ENCODE data around the gene CEP135.

CEP135 gene, protein sequence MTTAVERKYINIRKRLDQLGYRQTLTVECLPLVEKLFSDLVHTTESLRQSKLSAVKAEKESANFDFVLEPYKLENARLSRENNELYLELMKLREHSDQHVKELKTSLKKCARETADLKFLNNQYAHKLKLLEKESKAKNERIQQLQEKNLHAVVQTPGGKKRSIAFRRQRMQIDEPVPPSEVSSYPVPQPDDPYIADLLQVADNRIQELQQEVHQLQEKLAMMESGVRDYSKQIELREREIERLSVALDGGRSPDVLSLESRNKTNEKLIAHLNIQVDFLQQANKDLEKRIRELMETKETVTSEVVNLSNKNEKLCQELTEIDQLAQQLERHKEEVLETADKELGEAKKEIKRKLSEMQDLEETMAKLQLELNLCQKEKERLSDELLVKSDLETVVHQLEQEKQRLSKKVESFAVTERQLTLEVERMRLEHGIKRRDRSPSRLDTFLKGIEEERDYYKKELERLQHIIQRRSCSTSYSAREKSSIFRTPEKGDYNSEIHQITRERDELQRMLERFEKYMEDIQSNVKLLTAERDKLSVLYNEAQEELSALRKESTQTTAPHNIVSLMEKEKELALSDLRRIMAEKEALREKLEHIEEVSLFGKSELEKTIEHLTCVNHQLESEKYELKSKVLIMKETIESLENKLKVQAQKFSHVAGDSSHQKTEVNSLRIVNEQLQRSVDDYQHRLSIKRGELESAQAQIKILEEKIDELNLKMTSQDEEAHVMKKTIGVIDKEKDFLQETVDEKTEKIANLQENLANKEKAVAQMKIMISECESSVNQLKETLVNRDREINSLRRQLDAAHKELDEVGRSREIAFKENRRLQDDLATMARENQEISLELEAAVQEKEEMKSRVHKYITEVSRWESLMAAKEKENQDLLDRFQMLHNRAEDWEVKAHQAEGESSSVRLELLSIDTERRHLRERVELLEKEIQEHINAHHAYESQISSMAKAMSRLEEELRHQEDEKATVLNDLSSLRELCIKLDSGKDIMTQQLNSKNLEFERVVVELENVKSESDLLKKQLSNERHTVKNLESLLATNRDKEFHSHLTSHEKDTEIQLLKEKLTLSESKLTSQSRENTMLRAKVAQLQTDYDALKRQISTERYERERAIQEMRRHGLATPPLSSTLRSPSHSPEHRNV

DNA sequence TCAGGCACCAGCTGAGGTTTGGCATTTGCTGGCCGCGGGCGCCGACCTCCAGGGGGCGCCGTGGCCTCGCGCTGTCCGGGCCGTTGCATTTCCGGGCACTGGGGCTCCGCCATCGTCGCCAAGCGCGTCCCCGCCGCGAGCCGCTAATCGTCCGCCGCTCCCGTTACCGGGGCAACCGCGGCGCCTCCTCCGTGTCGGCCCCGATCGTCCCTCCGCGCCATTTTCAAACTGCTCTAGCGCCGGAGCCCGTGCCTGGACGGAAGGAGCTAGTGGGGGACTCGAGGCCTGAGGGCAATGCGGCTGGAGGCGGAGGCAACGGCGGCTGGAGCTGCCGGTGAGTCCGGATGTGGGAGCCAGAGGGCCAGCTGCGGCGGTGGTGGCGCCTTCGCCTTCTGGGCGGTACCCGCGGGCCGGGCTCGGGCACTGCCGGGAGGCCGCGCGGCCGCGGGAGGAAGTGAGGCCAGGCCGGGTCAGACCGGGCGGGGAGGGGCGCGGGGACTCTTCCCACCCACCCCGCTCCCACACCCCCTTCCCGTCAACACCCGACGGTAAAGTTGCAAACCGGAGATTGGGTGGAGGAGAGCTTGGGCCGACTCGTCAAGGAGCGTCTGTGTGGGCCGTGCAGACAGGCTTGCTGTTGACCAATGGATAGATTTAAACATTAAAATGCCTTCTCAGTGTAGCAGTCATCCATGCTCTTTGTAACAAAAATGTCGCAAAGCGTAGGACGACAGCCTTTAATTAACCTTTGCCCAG lies at the start of gene CEP135:
Gene CEP135, plus strand, starts transcription at position 220 of the 756 bp plus-strand sequence. CDS start 3,186 bp downstream, outside the sequence.
- TF ChIP-seq, protein P1, sequence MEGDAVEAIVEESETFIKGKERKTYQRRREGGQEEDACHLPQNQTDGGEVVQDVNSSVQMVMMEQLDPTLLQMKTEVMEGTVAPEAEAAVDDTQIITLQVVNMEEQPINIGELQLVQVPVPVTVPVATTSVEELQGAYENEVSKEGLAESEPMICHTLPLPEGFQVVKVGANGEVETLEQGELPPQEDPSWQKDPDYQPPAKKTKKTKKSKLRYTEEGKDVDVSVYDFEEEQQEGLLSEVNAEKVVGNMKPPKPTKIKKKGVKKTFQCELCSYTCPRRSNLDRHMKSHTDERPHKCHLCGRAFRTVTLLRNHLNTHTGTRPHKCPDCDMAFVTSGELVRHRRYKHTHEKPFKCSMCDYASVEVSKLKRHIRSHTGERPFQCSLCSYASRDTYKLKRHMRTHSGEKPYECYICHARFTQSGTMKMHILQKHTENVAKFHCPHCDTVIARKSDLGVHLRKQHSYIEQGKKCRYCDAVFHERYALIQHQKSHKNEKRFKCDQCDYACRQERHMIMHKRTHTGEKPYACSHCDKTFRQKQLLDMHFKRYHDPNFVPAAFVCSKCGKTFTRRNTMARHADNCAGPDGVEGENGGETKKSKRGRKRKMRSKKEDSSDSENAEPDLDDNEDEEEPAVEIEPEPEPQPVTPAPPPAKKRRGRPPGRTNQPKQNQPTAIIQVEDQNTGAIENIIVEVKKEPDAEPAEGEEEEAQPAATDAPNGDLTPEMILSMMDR (conservative IDR thresholded peaks at IDR 0.05; ENCODE audit: low read length): peak; percentile 70
- peak within 1 kb of the TSS; percentile 58 for H3K4me3 ChIP-seq (ENCODE audit: low read length)
- peak; percentile 93 for DNase-seq (ENCODE audit: low read depth)

DNA sequence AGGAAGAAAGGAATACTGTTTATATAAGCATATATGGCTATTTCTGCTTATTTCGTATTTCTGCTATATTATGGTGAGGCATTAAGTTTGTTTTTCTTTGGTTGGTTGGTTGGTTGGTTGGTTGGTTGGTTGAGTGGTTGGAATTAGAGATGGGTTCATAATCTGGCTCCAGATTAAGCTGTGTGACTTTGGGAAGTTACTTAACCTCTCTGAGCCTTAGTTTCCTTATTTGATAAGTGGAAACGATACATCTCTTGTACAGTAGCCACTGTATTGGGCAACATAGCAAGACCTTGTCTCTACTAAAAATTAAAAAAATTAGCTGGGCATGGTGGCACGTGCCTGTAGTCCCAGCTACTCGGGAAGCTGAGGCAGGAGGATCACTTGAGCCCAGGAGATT lies 46.1 kb upstream of the CEP135 start:
- TF ChIP-seq, protein P1 (conservative IDR thresholded peaks at IDR 0.05; ENCODE audit: low read length): no peak
- H3K4me3 ChIP-seq (ENCODE audit: low read length): no peak overlapping the region
- DNase-seq (ENCODE audit: low read depth): no peak

DNA sequence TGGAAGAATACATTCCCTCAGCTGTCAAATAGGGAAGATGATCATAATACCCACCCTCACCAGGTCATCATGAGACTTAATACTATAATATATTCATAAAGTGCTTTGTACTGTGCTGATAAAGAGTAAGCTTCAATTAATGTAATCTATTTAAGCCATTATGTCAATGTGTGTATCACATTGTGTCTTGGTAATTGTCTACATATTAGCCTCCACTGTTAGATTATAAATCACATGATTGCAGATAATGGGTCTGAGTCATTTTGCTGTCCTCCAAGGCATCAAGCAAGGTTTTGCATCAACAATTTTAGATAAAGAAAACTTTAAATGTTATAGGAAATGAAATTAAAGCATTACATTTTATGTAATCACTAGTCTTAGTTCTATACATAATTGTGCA lies 45.2 kb upstream of the CEP135 start:
- H3K4me3 ChIP-seq (ENCODE audit: low read length): no peak overlapping the region

DNA sequence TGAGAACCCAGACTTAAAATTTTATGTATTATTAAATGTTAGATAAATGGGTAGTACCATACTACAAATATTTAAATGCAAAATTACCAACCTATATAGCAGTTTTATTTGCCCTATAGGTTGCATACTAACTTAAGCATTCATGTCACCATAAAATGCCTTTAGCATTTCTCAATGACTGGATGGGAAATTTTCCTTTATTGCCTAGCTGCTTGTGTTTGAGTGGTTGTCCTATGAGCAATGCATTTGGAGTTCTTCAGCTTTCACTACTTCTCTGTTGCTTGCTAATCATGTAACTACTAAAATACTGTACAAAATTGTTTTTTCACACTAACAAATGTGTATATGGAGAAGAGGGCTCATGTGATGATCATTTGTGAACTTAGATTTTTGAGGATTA lies 44.2 kb upstream of the CEP135 start:
- DNase-seq (ENCODE audit: low read depth): no peak
- no peak overlapping the region for H3K4me3 ChIP-seq (ENCODE audit: low read length)
- TF ChIP-seq, protein P1 (conservative IDR thresholded peaks at IDR 0.05; ENCODE audit: low read length): no peak

More for the DNA sequence above, 45.2 kb upstream of the CEP135 start:
- TF ChIP-seq, protein P1 (conservative IDR thresholded peaks at IDR 0.05; ENCODE audit: low read length): no peak
- no peak for DNase-seq (ENCODE audit: low read depth)

DNA sequence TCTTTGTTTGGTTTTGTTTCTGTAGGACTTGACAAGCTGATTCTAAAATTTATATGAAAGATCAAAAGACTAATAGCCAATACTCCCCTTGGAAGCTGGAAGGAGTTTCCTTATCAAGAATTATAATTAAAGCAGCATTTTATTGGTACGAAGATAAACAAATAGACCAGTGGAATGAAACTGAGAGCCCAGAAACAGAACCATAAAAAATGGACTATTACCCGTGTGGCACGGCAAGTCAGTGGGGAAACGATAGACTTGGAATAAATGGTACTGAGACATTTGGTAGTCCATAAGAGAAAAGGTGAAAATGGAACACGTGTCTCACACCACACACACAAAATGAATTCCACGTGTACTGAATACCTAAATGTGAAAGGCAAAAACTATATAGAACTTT lies 42.4 kb upstream of the CEP135 start:
- DNase-seq (ENCODE audit: low read depth): no peak
- TF ChIP-seq, protein P1 (conservative IDR thresholded peaks at IDR 0.05; ENCODE audit: low read length): no peak
- no peak overlapping the region for H3K4me3 ChIP-seq (ENCODE audit: low read length)

DNA sequence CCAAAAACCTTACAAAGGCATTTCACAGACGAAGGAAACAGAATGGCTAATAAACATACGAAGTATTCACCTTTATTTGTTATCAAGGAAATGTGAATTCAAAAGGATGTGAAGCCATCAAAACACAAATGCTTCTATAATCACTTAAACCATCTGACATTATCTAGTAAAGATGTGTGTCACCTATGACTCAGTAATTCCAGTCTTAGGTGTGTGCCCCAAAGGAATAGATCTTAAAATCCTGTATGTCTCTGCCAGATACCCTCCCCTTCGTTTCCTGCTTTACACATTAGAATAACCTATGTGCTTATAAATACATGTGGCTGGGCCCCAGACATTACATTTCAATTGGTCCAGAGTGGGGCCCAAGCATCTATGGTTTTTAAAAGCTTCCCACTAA lies 41.8 kb upstream of the CEP135 start:
- no peak overlapping the region for H3K4me3 ChIP-seq (ENCODE audit: low read length)
- TF ChIP-seq, protein P1 (conservative IDR thresholded peaks at IDR 0.05; ENCODE audit: low read length): no peak
- no peak for DNase-seq (ENCODE audit: low read depth)

Data from AG10803 (cell line).